Activated naive CD4-positive, alpha-beta T cell treated with anti-CD3 and anti-CD28 coated beads, Interleukin-2, amount 50 U/mL, for 24 hours (primary cell): Measurements from ENCODE around the gene BRD3.
"Not testable (repeated sequence)": the region's sequence is repeated elsewhere in the genome, so short reads cannot be mapped to it uniquely, and the experiment has no call there.

Experiments used
- H3K27ac Mint-ChIP-seq: one replicate; pipeline ENCODE4 v1.8.0; 2021; ENCODE audit warnings: mild to moderate bottlenecking, mixed read lengths
- H3K27me3 Mint-ChIP-seq: one replicate; pipeline ENCODE4 v1.8.0; 2021; ENCODE audit warnings: mixed read lengths
- H3K36me3 Mint-ChIP-seq: one replicate; pipeline ENCODE4 v1.8.0; 2021; ENCODE audit warnings: mixed read lengths
- H3K4me1 Mint-ChIP-seq: one replicate; pipeline ENCODE4 v1.8.0; 2021; ENCODE audit warnings: mixed read lengths
- H3K4me3 Mint-ChIP-seq: one replicate; pipeline ENCODE4 v1.8.0; 2021; ENCODE audit warnings: mild to moderate bottlenecking, mixed read lengths
- H3K9me3 Mint-ChIP-seq: one replicate; pipeline ENCODE4 v1.8.0; 2021; ENCODE audit warnings: mixed read lengths

BRD3 gene

GRCh38 chr9:133988771-133989170 is 79.1 kb downstream of the BRD3 start:
- H3K36me3 Mint-ChIP-seq, H3K4me1 Mint-ChIP-seq, H3K4me3 Mint-ChIP-seq, H3K27ac Mint-ChIP-seq, H3K9me3 Mint-ChIP-seq, H3K27me3 Mint-ChIP-seq: not testable (repeated sequence)

GRCh38 chr9:133987946-133988665 is 79.7 kb downstream of the BRD3 start:
- Mint-ChIP-seq H3K9me3 (no peaks in the 10 kb centered on the region), H3K4me3 (no peak overlapping the region), H3K36me3 (no peaks in the 10 kb centered on the region), H3K4me1 (no peaks in the 10 kb centered on the region), H3K27ac (no peak overlapping the region), H3K27me3 (peaks cover 2% of the 10 kb centered on the region)

- H3K9me3 Mint-ChIP-seq, result no peaks in the 10 kb centered on the region
- H3K27me3 Mint-ChIP-seq, result peaks cover 2% of the 10 kb centered on the region
- H3K4me3 Mint-ChIP-seq, result no peak overlapping the region
- H3K4me1 Mint-ChIP-seq, result no peaks in the 10 kb centered on the region
- H3K36me3 Mint-ChIP-seq, result no peaks in the 10 kb centered on the region
- H3K27ac Mint-ChIP-seq, result no peak overlapping the region
Observed at GRCh38 chr9:133987446-133987788, 80.4 kb downstream of the BRD3 start.

- H3K27ac Mint-ChIP-seq, result no peak overlapping the region
- H3K27me3 Mint-ChIP-seq, result peaks cover 2% of the 10 kb centered on the region
- no peak overlapping the region for H3K4me3 Mint-ChIP-seq
- H3K9me3 Mint-ChIP-seq, result no peaks in the 10 kb centered on the region
- H3K4me1 Mint-ChIP-seq, result no peaks in the 10 kb centered on the region
- no peaks in the 10 kb centered on the region for H3K36me3 Mint-ChIP-seq
Observed at GRCh38 chr9:133986774-133987445, 80.9 kb downstream of the BRD3 start.

GRCh38 chr9:133986061-133986460 is 81.8 kb downstream of the BRD3 start:
- H3K36me3 Mint-ChIP-seq, result no peaks in the 10 kb centered on the region
- no peak overlapping the region for H3K4me3 Mint-ChIP-seq
- H3K27me3 Mint-ChIP-seq, result peaks cover 2% of the 10 kb centered on the region
- no peaks in the 10 kb centered on the region for H3K4me1 Mint-ChIP-seq
- H3K27ac Mint-ChIP-seq, result no peak overlapping the region
- H3K9me3 Mint-ChIP-seq, result no peaks in the 10 kb centered on the region

GRCh38 chr9:133982971-133983720 is 84.7 kb downstream of the BRD3 start:
- Mint-ChIP-seq H3K9me3 (no peaks in the 10 kb centered on the region), H3K4me3 (no peak overlapping the region), H3K27me3 (no peaks in the 10 kb centered on the region), H3K27ac (no peak overlapping the region), H3K4me1 (no peaks in the 10 kb centered on the region), H3K36me3 (no peaks in the 10 kb centered on the region)

GRCh38 chr9:133981958-133982681 is 85.7 kb downstream of the BRD3 start:
- H3K27me3 Mint-ChIP-seq, result no peaks in the 10 kb centered on the region

GRCh38 chr9:133981589-133981957 is 86.3 kb downstream of the BRD3 start:
- H3K27ac Mint-ChIP-seq, result no peak overlapping the region
- H3K9me3 Mint-ChIP-seq, result no peaks in the 10 kb centered on the region
- no peaks in the 10 kb centered on the region for H3K4me1 Mint-ChIP-seq
- H3K36me3 Mint-ChIP-seq, result no peaks in the 10 kb centered on the region
- H3K4me3 Mint-ChIP-seq, result no peak overlapping the region
- H3K27me3 Mint-ChIP-seq, result no peaks in the 10 kb centered on the region

More at GRCh38 chr9:133981958-133982681, 85.7 kb downstream of the BRD3 start:
- H3K4me1 Mint-ChIP-seq, result no peaks in the 10 kb centered on the region
- H3K4me3 Mint-ChIP-seq, result no peak overlapping the region
- no peaks in the 10 kb centered on the region for H3K36me3 Mint-ChIP-seq
- H3K9me3 Mint-ChIP-seq, result no peaks in the 10 kb centered on the region
- no peak overlapping the region for H3K27ac Mint-ChIP-seq

- Mint-ChIP-seq H3K27ac (no peak overlapping the region), H3K36me3 (no peaks in the 10 kb centered on the region), H3K27me3 (no peaks in the 10 kb centered on the region), H3K4me3 (no peak overlapping the region), H3K4me1 (no peaks in the 10 kb centered on the region), H3K9me3 (no peaks in the 10 kb centered on the region)
Observed at GRCh38 chr9:133980864-133981588, 86.8 kb downstream of the BRD3 start.
